GM10266 (cell line): Measurements from ENCODE around the gene METTL4.

ENCODE experiments used
- DNase-seq: peaks from one replicate; pipeline ENCODE4 v3.0.0; 2012; ENCODE audit errors: extremely low spot score
- CTCF ChIP-seq: IDR thresholded peaks from 2 replicates; pipeline ENCODE4 v1.5.1; 2012; ENCODE audit warnings: mild to moderate bottlenecking, low read depth; ENCODE audit not compliant: control insufficient read depth, insufficient read depth; ENCODE audit errors: missing control alignments

Gene METTL4

DNA sequence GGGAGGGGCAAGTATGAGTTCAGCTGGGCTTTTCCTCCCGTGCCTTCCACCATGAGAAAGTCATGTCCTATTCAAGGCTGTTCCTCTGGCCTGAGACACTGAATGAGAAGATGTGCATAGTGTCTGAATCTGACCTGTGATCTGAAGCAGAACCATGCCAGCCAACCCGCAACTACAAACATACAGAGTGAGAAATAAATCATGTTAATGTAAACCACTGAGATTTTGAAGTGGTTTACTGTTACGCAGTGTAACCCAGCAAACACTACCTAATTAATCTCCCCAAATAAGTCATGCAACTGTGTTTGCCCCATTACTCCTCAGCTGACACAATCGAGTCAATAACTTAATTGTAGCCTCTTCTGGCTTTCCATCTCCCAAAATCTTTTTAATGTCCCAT is 49.2 kb downstream of the METTL4 start:
- no peak for DNase-seq
- no peak for TF ChIP-seq CTCF

DNA sequence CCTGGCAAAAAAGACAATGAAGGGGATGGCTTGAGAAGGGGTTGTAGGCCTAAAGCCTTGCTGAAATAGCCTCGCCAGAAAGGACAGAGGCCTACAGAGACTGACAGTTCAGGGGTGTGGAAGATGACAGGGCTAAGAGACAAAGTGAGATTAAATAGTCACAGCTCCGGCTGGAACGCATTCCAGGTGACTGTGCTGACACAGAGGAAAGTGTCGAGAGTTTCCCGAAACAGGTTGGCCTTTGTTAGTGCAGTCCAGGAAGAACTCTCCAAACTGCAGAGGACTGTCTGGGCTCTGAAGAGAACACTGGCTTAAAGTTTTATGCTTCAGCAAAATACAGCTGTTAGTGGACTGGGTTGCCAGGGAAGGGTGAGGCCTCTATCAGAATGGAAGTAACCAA is 52.8 kb downstream of the METTL4 start:
- no peak for TF ChIP-seq CTCF
- no peak for DNase-seq

DNA sequence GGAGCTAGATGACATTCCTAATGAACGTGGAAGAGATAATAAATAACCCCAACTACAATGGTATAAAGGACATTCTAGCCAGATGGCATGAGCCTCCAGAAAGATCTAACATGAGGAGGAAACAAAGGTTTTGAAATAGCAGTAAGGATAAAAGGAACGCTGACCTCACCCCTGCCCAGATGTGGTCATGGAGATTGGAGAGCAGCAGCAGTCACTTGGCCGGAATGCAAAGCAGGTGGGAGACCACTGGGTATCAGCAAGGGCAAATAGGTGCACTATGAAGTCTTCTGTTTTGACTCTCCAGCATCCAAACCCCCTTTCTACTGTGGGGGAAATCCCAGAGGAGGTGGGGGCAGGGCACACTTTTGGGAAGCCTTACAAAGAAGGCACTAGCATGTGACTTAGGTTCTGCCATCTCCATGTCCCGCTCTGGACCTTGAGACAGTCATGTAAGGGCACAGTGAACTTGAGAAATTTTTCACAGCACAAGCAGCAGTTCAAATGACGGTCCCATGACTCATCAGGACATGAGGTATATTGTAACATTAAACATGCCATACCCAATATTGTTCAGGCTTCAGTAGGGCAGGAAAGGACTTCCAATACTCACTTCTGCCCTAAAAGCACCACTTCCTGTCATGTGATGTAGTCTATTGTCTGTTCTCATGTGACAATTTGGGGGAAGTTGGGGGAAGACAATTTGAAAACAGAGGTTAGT is 55.2 kb downstream of the METTL4 start:
- no peak for DNase-seq
- TF ChIP-seq CTCF = no peak

- DNase-seq = no peak
- no peak for TF ChIP-seq CTCF
These were observed 56.0 kb downstream of the METTL4 start for GRCh38 chr18:2515171-2515787.

- no peak for TF ChIP-seq CTCF
- DNase-seq = no peak
These were observed 57.7 kb downstream of the METTL4 start for GRCh38 chr18:2513616-2514015.

DNA sequence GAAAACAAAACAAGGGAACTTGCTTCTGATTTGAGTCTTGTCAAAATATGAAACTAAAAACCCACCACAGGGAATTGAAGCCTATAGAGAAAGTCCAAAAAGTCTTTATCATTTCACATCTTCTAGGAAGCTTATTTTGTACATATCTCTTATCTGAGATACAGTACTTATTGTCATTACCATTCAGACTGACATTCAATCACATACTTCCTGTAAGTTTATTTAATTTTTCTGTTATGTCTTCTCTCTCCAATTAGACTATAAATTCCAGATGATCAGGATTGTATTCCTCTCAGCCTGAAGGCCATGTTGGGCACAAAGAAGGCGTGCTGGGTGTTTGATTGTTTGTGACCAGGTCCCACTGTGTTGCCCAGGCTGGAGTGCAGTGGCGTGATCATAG is 59.2 kb downstream of the METTL4 start:
- no peak for DNase-seq
- TF ChIP-seq CTCF = no peak

GRCh38 chr18:2511451-2511850 is 59.9 kb downstream of the METTL4 start:
- TF ChIP-seq CTCF = no peak
- DNase-seq = no peak
